ENCODE results near the gene GLI2.

GLI2 gene

GRCh38 chr2:120762341-120763061, 26.8 kb downstream of the GLI2 start:
- H3K27me3 ChIP-seq (ENCODE audit: control insufficient read depth, insufficient read depth, low read length), result no peaks in the 10 kb centered on the region
- H3K4me1 ChIP-seq (ENCODE audit: control insufficient read depth, insufficient read depth, low read length), result peaks cover 52% of the 10 kb centered on the region
- no peaks in the 10 kb centered on the region for H3K36me3 ChIP-seq (ENCODE audit: control insufficient read depth, insufficient read depth, low read length)
- no peak overlapping the region for H3K4me3 ChIP-seq (ENCODE audit: low read depth, low read length)
- no peak overlapping the region for H3K9ac ChIP-seq (ENCODE audit: low read depth, low read length)
- no peaks in the 10 kb centered on the region for H3K9me3 ChIP-seq (ENCODE audit: control insufficient read depth, insufficient read depth, low read length)

GRCh38 chr2:120763508-120763907, 27.8 kb downstream of the GLI2 start:
- Histone ChIP-seq H3K4me3 (ENCODE audit: low read depth, low read length) (no peak overlapping the region), H3K9ac (ENCODE audit: low read depth, low read length) (no peak overlapping the region), H3K4me1 (ENCODE audit: control insufficient read depth, insufficient read depth, low read length) (peaks cover 42% of the 10 kb centered on the region), H3K36me3 (ENCODE audit: control insufficient read depth, insufficient read depth, low read length) (no peaks in the 10 kb centered on the region), H3K27me3 (ENCODE audit: control insufficient read depth, insufficient read depth, low read length) (no peaks in the 10 kb centered on the region), H3K9me3 (ENCODE audit: control insufficient read depth, insufficient read depth, low read length) (no peaks in the 10 kb centered on the region)

GRCh38 chr2:120763931-120764330, 28.3 kb downstream of the GLI2 start:
- Histone ChIP-seq H3K4me3 (ENCODE audit: low read depth, low read length) (no peak overlapping the region), H3K27me3 (ENCODE audit: control insufficient read depth, insufficient read depth, low read length) (no peaks in the 10 kb centered on the region), H3K4me1 (ENCODE audit: control insufficient read depth, insufficient read depth, low read length) (peaks cover 37% of the 10 kb centered on the region), H3K36me3 (ENCODE audit: control insufficient read depth, insufficient read depth, low read length) (no peaks in the 10 kb centered on the region), H3K9me3 (ENCODE audit: control insufficient read depth, insufficient read depth, low read length) (no peaks in the 10 kb centered on the region), H3K9ac (ENCODE audit: low read depth, low read length) (no peak overlapping the region)

- H3K9me3 ChIP-seq (ENCODE audit: control insufficient read depth, insufficient read depth, low read length), result no peaks in the 10 kb centered on the region
- peaks cover 5% of the 10 kb centered on the region for H3K36me3 ChIP-seq (ENCODE audit: control insufficient read depth, insufficient read depth, low read length)
- no peaks in the 10 kb centered on the region for H3K27me3 ChIP-seq (ENCODE audit: control insufficient read depth, insufficient read depth, low read length)
- peaks cover 32% of the 10 kb centered on the region for H3K4me1 ChIP-seq (ENCODE audit: control insufficient read depth, insufficient read depth, low read length)
- H3K9ac ChIP-seq (ENCODE audit: low read depth, low read length), result no peak overlapping the region
- H3K4me3 ChIP-seq (ENCODE audit: low read depth, low read length), result no peak overlapping the region
Observed at GRCh38 chr2:120764492-120764891, 28.8 kb downstream of the GLI2 start.

GRCh38 chr2:120764991-120765677, 29.5 kb downstream of the GLI2 start:
- no peaks in the 10 kb centered on the region for H3K27me3 ChIP-seq (ENCODE audit: control insufficient read depth, insufficient read depth, low read length)
- peaks cover 29% of the 10 kb centered on the region for H3K4me1 ChIP-seq (ENCODE audit: control insufficient read depth, insufficient read depth, low read length)
- peaks cover 8% of the 10 kb centered on the region for H3K36me3 ChIP-seq (ENCODE audit: control insufficient read depth, insufficient read depth, low read length)
- no peak overlapping the region for H3K9ac ChIP-seq (ENCODE audit: low read depth, low read length)
- H3K4me3 ChIP-seq (ENCODE audit: low read depth, low read length), result no peak overlapping the region
- no peaks in the 10 kb centered on the region for H3K9me3 ChIP-seq (ENCODE audit: control insufficient read depth, insufficient read depth, low read length)

GRCh38 chr2:120765678-120766469, 30.2 kb downstream of the GLI2 start:
- no peaks in the 10 kb centered on the region for H3K9me3 ChIP-seq (ENCODE audit: control insufficient read depth, insufficient read depth, low read length)
- H3K9ac ChIP-seq (ENCODE audit: low read depth, low read length), result no peak overlapping the region
- peaks cover 27% of the 10 kb centered on the region for H3K4me1 ChIP-seq (ENCODE audit: control insufficient read depth, insufficient read depth, low read length)
- H3K4me3 ChIP-seq (ENCODE audit: low read depth, low read length), result no peak overlapping the region
- H3K36me3 ChIP-seq (ENCODE audit: control insufficient read depth, insufficient read depth, low read length), result peaks cover 8% of the 10 kb centered on the region
- H3K27me3 ChIP-seq (ENCODE audit: control insufficient read depth, insufficient read depth, low read length), result no peaks in the 10 kb centered on the region

- Histone ChIP-seq H3K27me3 (ENCODE audit: control insufficient read depth, insufficient read depth, low read length) (no peaks in the 10 kb centered on the region), H3K9me3 (ENCODE audit: control insufficient read depth, insufficient read depth, low read length) (no peaks in the 10 kb centered on the region), H3K36me3 (ENCODE audit: control insufficient read depth, insufficient read depth, low read length) (peaks cover 11% of the 10 kb centered on the region), H3K4me3 (ENCODE audit: low read depth, low read length) (no peak overlapping the region), H3K9ac (ENCODE audit: low read depth, low read length) (no peak overlapping the region), H3K4me1 (ENCODE audit: control insufficient read depth, insufficient read depth, low read length) (peaks cover 22% of the 10 kb centered on the region)
Observed at GRCh38 chr2:120766470-120767351, 31.0 kb downstream of the GLI2 start.

DNA sequence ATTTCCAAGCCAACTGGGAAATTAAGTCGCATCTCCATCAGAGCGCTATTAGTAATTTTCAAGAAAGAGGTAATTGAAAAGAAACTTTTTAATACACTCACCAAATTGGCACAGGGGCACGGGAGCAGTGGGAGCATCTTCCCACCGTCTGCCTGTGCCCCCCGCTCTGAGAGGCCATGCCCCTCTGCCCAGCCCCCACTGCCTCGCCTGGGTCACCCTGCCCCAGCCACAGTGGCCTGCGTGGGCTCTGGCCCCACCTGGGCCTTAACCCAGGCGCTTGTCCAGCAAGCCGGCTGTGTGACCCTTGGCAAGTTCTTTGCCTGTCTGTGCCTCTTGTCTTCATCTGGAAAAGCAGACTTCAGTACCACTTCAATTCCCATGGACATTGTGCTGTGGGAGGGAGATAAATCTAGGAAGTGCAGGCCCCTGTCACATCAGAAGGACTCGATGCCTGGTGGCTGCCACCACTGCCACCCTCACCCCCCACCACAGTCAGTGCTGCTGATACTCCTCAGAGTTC, 31.9 kb downstream of the GLI2 start:
- Histone ChIP-seq H3K4me1 (ENCODE audit: control insufficient read depth, insufficient read depth, low read length) (peaks cover 29% of the 10 kb centered on the region), H3K4me3 (ENCODE audit: low read depth, low read length) (no peak overlapping the region)

GRCh38 chr2:120768112-120769048, 32.7 kb downstream of the GLI2 start:
- Histone ChIP-seq H3K36me3 (ENCODE audit: control insufficient read depth, insufficient read depth, low read length) (peaks cover 11% of the 10 kb centered on the region), H3K9me3 (ENCODE audit: control insufficient read depth, insufficient read depth, low read length) (no peaks in the 10 kb centered on the region), H3K4me1 (ENCODE audit: control insufficient read depth, insufficient read depth, low read length) (peaks cover 38% of the 10 kb centered on the region), H3K27me3 (ENCODE audit: control insufficient read depth, insufficient read depth, low read length) (no peaks in the 10 kb centered on the region), H3K4me3 (ENCODE audit: low read depth, low read length) (no peak overlapping the region), H3K9ac (ENCODE audit: low read depth, low read length) (no peak overlapping the region)

More for the DNA sequence above, 31.9 kb downstream of the GLI2 start:
- no peak overlapping the region for H3K9ac ChIP-seq (ENCODE audit: low read depth, low read length)
- peaks cover 11% of the 10 kb centered on the region for H3K36me3 ChIP-seq (ENCODE audit: control insufficient read depth, insufficient read depth, low read length)
- H3K9me3 ChIP-seq (ENCODE audit: control insufficient read depth, insufficient read depth, low read length), result no peaks in the 10 kb centered on the region
- H3K27me3 ChIP-seq (ENCODE audit: control insufficient read depth, insufficient read depth, low read length), result no peaks in the 10 kb centered on the region

DNA sequence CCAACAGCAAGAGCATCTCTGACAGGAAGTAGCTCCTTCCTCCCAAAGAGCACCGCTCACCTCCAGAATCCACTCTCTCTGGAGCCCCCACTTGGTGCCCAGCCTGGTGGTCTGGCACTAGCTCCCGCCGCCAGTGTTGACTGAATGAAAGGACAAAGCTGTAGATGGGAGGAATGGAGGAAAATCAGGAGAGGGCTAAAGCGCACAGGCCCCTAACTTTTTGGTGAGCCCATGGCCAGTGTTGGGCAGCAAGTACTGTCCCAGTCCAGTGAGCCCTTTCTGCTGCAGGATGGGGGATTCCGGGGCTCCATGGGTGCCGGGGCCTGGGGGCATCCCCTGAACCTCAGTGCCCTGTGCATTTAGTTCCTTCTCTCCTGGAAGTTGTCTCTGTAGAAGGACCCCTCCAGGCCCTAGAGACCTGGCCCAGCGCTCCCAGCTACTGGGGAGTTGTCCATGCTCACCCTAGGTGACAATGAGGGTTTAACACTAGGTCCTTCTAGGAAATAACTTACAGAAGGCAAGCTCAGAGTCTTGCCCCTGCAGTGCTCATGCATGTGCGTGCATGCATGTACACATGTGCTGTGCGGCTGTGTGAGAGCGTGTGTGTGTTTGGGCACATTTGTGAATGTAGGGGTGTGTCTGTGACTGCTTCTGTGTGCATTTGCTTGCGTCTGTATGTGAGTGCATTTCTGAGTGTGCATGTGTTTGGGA, 33.6 kb downstream of the GLI2 start:
- no peak overlapping the region for H3K9ac ChIP-seq (ENCODE audit: low read depth, low read length)
- H3K4me1 ChIP-seq (ENCODE audit: control insufficient read depth, insufficient read depth, low read length), result peaks cover 38% of the 10 kb centered on the region
- H3K9me3 ChIP-seq (ENCODE audit: control insufficient read depth, insufficient read depth, low read length), result no peaks in the 10 kb centered on the region
- no peak overlapping the region for H3K4me3 ChIP-seq (ENCODE audit: low read depth, low read length)
- no peaks in the 10 kb centered on the region for H3K27me3 ChIP-seq (ENCODE audit: control insufficient read depth, insufficient read depth, low read length)
- peaks cover 11% of the 10 kb centered on the region for H3K36me3 ChIP-seq (ENCODE audit: control insufficient read depth, insufficient read depth, low read length)
